Kidney epithelial cell (primary cell): ENCODE measurements around the gene PPP1R14D. TPM values are rescaled to one million over a fixed set of nuclear protein-coding genes. Genes with fewer than 3 reads are reported as not detected.

Experiments
- DNase-seq: peaks from one replicate; pipeline ENCODE4 v3.0.0-alpha.2; 2010; ENCODE audit warnings: low read depth
- H3K27me3 ChIP-seq: 2 replicates; pipeline ENCODE4 v1.6.0; 2011; ENCODE audit warnings: low read length; ENCODE audit not compliant: control insufficient read depth, insufficient read depth
- H3K36me3 ChIP-seq: 2 replicates; pipeline ENCODE4 v1.5.1; 2011; ENCODE audit warnings: low read length; ENCODE audit not compliant: control insufficient read depth, insufficient read depth
- H3K4me3 ChIP-seq: 2 replicates; pipeline ENCODE4 v1.5.1; 2011; ENCODE audit warnings: low read depth, mild to moderate bottlenecking, control low read depth, low read length
- total RNA-seq: library from RNA; depleted of rRNA; stranded (reverse); fragments of >200 nt; gene quantifications from 2 replicates; pipeline ENCODE4 v1.2.3, GENCODE V29; 2015
- TF ChIP-seq, protein P1 (sequence below): IDR thresholded peaks from 2 replicates; pipeline ENCODE4 v1.5.1; 2011; ENCODE audit warnings: mild to moderate bottlenecking, moderate library complexity, low read length, control low read depth, inconsistent platforms; ENCODE audit not compliant: insufficient read depth, poor library complexity, severe bottlenecking

Gene PPP1R14D
- total RNA-seq, 1 donor from 2014 or later: not detected

DNA sequence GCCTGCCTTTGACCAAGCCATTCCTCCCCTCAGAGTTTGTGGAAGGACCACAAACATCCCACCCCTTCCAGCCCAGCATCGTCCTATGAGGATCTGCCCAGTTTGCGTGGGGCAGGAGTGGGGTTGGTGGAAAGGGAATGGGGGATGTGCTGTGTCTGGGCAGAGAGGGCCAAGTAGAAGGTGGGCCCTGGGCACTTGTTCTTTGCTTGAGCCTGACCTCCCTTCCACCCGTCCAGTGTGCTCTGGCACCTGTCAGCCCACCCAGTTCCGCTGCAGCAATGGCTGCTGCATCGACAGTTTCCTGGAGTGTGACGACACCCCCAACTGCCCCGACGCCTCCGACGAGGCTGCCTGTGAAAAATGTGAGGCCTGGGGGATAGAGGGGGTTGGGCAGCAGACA is 25.7 kb upstream of the PPP1R14D start:
- H3K4me3 ChIP-seq: no peak overlapping the region
- TF ChIP-seq, protein P1, sequence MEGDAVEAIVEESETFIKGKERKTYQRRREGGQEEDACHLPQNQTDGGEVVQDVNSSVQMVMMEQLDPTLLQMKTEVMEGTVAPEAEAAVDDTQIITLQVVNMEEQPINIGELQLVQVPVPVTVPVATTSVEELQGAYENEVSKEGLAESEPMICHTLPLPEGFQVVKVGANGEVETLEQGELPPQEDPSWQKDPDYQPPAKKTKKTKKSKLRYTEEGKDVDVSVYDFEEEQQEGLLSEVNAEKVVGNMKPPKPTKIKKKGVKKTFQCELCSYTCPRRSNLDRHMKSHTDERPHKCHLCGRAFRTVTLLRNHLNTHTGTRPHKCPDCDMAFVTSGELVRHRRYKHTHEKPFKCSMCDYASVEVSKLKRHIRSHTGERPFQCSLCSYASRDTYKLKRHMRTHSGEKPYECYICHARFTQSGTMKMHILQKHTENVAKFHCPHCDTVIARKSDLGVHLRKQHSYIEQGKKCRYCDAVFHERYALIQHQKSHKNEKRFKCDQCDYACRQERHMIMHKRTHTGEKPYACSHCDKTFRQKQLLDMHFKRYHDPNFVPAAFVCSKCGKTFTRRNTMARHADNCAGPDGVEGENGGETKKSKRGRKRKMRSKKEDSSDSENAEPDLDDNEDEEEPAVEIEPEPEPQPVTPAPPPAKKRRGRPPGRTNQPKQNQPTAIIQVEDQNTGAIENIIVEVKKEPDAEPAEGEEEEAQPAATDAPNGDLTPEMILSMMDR: no peak
- no peak for DNase-seq
- H3K27me3 ChIP-seq: no peaks in the 10 kb centered on the region
- peaks cover 3% of the 10 kb centered on the region for H3K36me3 ChIP-seq

DNA sequence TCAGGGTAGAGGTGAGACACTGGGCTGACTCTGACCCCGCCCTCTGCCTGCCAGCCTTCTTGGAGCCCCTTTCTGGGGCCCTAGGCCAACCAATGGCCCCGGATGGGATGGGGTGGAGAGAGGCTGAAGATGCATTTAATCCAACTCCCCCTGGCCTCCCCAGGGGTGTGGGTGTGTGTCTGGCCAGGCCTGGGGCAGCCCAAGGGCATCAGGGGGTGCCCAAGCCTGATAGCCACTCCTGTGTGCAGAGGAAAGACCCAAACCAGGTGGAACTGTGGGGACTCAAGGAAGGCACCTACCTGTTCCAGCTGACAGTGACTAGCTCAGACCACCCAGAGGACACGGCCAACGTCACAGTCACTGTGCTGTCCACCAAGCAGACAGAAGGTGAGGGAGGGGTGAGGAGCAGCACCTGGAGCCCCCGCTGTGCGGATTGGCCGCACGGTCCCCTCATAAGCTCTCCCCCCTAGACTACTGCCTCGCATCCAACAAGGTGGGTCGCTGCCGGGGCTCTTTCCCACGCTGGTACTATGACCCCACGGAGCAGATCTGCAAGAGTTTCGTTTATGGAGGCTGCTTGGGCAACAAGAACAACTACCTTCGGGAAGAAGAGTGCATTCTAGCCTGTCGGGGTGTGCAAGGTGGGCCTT is 24.9 kb upstream of the PPP1R14D start:
- TF ChIP-seq, protein P1: no peak
- H3K36me3 ChIP-seq: peaks cover 3% of the 10 kb centered on the region
- H3K4me3 ChIP-seq: no peak overlapping the region
- DNase-seq: no peak
- H3K27me3 ChIP-seq: no peaks in the 10 kb centered on the region

DNA sequence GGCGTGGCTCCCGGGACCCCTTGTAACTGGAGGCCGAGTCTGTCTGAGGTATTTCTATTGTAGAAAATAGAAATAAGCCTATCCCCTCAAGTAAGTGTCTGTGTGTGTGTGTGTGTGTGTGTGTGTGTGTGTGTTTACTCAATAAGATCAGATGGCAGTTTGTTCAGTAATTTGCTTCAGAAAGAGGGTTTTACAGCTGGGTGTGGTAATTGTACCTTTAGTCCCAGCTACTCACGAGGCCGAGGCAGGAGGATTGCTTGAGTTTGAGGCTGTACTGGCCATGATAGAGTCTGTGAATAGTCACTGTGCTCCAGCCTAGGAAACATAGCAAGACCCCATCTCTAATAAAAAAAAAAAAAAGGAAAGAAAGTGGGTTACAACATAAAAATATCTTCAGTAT is 24.0 kb upstream of the PPP1R14D start:
- no peak overlapping the region for H3K4me3 ChIP-seq
- TF ChIP-seq, protein P1: no peak
- peaks cover 3% of the 10 kb centered on the region for H3K36me3 ChIP-seq
- DNase-seq: no peak
- H3K27me3 ChIP-seq: no peaks in the 10 kb centered on the region

DNA sequence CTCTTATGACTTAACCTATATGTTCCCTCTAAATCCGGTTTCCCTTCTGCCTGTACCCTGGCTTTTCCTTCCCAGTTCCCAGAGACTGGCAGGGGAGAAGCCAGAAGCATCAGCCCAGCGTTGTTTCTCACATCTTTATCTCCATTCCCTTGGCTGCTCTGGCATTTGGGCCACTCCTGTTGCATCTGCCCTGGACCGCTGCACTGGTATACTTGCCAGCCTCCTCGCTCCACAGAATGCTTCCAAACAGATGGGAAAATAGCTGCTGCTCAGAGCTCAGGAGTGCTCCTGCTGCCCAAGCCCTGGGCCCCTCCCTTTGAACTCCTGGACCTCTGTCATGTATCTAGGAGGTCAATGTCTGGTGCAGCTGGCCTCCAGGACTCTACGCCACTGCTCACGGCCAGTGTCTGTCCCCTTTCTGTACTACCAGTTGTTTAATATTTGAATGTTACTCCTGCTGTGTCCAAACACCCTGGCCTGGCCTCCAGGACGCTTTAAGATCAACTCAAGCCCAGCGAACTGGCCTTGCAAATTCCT is 22.1 kb upstream of the PPP1R14D start:
- Histone ChIP-seq H3K4me3 (no peak overlapping the region), H3K36me3 (no peaks in the 10 kb centered on the region), H3K27me3 (no peaks in the 10 kb centered on the region)
- TF ChIP-seq, protein P1: no peak
- DNase-seq: no peak

DNA sequence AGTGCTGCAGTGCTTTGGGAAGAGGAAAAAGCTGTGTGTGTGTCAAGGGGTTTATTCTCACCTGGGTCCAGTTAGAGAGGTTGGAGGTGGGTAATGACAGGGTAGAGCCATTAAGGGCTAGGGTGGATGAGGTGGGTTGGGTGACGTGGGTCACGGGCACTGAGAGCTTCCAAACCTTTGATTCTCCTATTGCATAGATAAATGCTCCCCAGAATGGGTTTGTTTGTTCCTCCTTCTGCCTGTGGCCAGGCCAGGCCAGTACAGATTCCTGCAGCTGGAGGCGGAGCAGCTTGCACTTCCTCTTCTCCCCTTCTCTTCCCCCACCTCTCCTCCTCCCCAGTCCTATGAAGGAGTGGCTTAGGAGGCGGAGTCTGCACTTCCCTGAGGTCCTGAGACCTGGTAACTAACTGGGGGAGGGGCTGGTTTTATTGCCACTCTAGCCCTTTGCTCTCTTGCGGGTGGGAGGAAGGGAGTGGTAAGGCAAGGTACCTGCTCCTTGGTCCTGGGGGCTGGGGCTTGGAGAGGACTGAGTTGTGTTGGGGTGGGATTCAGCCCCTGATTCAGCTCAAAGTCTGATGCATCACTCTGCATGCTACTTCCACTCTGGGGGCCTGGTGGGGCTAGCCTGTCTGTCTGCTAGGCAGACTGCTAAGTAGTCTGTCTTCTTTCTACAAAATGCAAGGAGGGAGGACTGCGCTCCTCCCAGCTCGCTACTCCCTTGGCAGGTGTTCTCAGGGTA is 18.9 kb upstream of the PPP1R14D start:
- DNase-seq: peak; percentile 70
- Histone ChIP-seq H3K36me3 (no peaks in the 10 kb centered on the region), H3K4me3 (no peak overlapping the region), H3K27me3 (no peaks in the 10 kb centered on the region)
- TF ChIP-seq, protein P1: no peak
